ENCODE data around the gene SEMA3D.

Gene SEMA3D

GRCh38 chr7:85125651-85126131, 61.2 kb downstream of the SEMA3D start:
- Histone ChIP-seq H3K27me3 (replicated peaks; ENCODE audit: control insufficient read depth, insufficient read depth, low read length) (no peaks in the 10 kb centered on the region), H3K36me3 (ENCODE audit: control insufficient read depth, insufficient read depth, low read length, severe bottlenecking) (no peaks in the 10 kb centered on the region), H3K9me3 (ENCODE audit: control insufficient read depth, low read length) (no peaks in the 10 kb centered on the region), H3K9ac (ENCODE audit: low read length) (no peak overlapping the region), H3K4me1 (ENCODE audit: control insufficient read depth, insufficient read depth, low read length) (no peaks in the 10 kb centered on the region), H3K4me3 (ENCODE audit: low read length) (no peak overlapping the region)
- DNase-seq (ENCODE audit: low read depth), result peak; percentile 49

- no peak for DNase-seq (ENCODE audit: low read depth)
- Histone ChIP-seq H3K9ac (ENCODE audit: low read length) (no peak overlapping the region), H3K9me3 (ENCODE audit: control insufficient read depth, low read length) (no peaks in the 10 kb centered on the region), H3K36me3 (ENCODE audit: control insufficient read depth, insufficient read depth, low read length, severe bottlenecking) (no peaks in the 10 kb centered on the region), H3K27me3 (replicated peaks; ENCODE audit: control insufficient read depth, insufficient read depth, low read length) (no peaks in the 10 kb centered on the region), H3K4me1 (ENCODE audit: control insufficient read depth, insufficient read depth, low read length) (no peaks in the 10 kb centered on the region), H3K4me3 (ENCODE audit: low read length) (no peak overlapping the region)
Observed at GRCh38 chr7:85125176-85125575, 61.7 kb downstream of the SEMA3D start.

- Histone ChIP-seq H3K27me3 (replicated peaks; ENCODE audit: control insufficient read depth, insufficient read depth, low read length) (no peaks in the 10 kb centered on the region), H3K4me1 (ENCODE audit: control insufficient read depth, insufficient read depth, low read length) (no peaks in the 10 kb centered on the region), H3K4me3 (ENCODE audit: low read length) (no peak overlapping the region), H3K9me3 (ENCODE audit: control insufficient read depth, low read length) (no peaks in the 10 kb centered on the region), H3K36me3 (ENCODE audit: control insufficient read depth, insufficient read depth, low read length, severe bottlenecking) (no peaks in the 10 kb centered on the region), H3K9ac (ENCODE audit: low read length) (no peak overlapping the region)
- peak; percentile 30 for DNase-seq (ENCODE audit: low read depth)
Observed at GRCh38 chr7:85119934-85120333, 66.9 kb downstream of the SEMA3D start.

GRCh38 chr7:85115862-85116261, 71.0 kb downstream of the SEMA3D start:
- no peaks in the 10 kb centered on the region for H3K27me3 ChIP-seq (replicated peaks; ENCODE audit: control insufficient read depth, insufficient read depth, low read length)
- no peak overlapping the region for H3K4me3 ChIP-seq (ENCODE audit: low read length)
- no peaks in the 10 kb centered on the region for H3K9me3 ChIP-seq (ENCODE audit: control insufficient read depth, low read length)
- H3K36me3 ChIP-seq (ENCODE audit: control insufficient read depth, insufficient read depth, low read length, severe bottlenecking), result no peaks in the 10 kb centered on the region
- no peak for DNase-seq (ENCODE audit: low read depth)
- H3K9ac ChIP-seq (ENCODE audit: low read length), result no peak overlapping the region
- no peaks in the 10 kb centered on the region for H3K4me1 ChIP-seq (ENCODE audit: control insufficient read depth, insufficient read depth, low read length)

GRCh38 chr7:85115006-85115405, 71.8 kb downstream of the SEMA3D start:
- Histone ChIP-seq H3K4me1 (ENCODE audit: control insufficient read depth, insufficient read depth, low read length) (no peaks in the 10 kb centered on the region), H3K4me3 (ENCODE audit: low read length) (no peak overlapping the region), H3K9ac (ENCODE audit: low read length) (no peak overlapping the region), H3K27me3 (replicated peaks; ENCODE audit: control insufficient read depth, insufficient read depth, low read length) (no peaks in the 10 kb centered on the region), H3K9me3 (ENCODE audit: control insufficient read depth, low read length) (no peaks in the 10 kb centered on the region), H3K36me3 (ENCODE audit: control insufficient read depth, insufficient read depth, low read length, severe bottlenecking) (no peaks in the 10 kb centered on the region)
- no peak for DNase-seq (ENCODE audit: low read depth)

- Histone ChIP-seq H3K9ac (ENCODE audit: low read length) (no peak overlapping the region), H3K4me3 (ENCODE audit: low read length) (no peak overlapping the region), H3K27me3 (replicated peaks; ENCODE audit: control insufficient read depth, insufficient read depth, low read length) (no peaks in the 10 kb centered on the region), H3K4me1 (ENCODE audit: control insufficient read depth, insufficient read depth, low read length) (no peaks in the 10 kb centered on the region), H3K36me3 (ENCODE audit: control insufficient read depth, insufficient read depth, low read length, severe bottlenecking) (no peaks in the 10 kb centered on the region), H3K9me3 (ENCODE audit: control insufficient read depth, low read length) (no peaks in the 10 kb centered on the region)
- DNase-seq (ENCODE audit: low read depth), result no peak
Observed at GRCh38 chr7:85114342-85114741, 72.5 kb downstream of the SEMA3D start.

GRCh38 chr7:85111761-85112160, 75.1 kb downstream of the SEMA3D start:
- Histone ChIP-seq H3K4me3 (ENCODE audit: low read length) (no peak overlapping the region), H3K36me3 (ENCODE audit: control insufficient read depth, insufficient read depth, low read length, severe bottlenecking) (no peaks in the 10 kb centered on the region), H3K9ac (ENCODE audit: low read length) (no peak overlapping the region), H3K4me1 (ENCODE audit: control insufficient read depth, insufficient read depth, low read length) (no peaks in the 10 kb centered on the region), H3K9me3 (ENCODE audit: control insufficient read depth, low read length) (no peaks in the 10 kb centered on the region), H3K27me3 (replicated peaks; ENCODE audit: control insufficient read depth, insufficient read depth, low read length) (no peaks in the 10 kb centered on the region)
- DNase-seq (ENCODE audit: low read depth), result peak; percentile 16

- H3K36me3 ChIP-seq (ENCODE audit: control insufficient read depth, insufficient read depth, low read length, severe bottlenecking), result no peaks in the 10 kb centered on the region
- H3K27me3 ChIP-seq (replicated peaks; ENCODE audit: control insufficient read depth, insufficient read depth, low read length), result no peaks in the 10 kb centered on the region
- H3K4me3 ChIP-seq (ENCODE audit: low read length), result no peak overlapping the region
- no peak for DNase-seq (ENCODE audit: low read depth)
- no peak overlapping the region for H3K9ac ChIP-seq (ENCODE audit: low read length)
- peaks cover 27% of the 10 kb centered on the region for H3K4me1 ChIP-seq (ENCODE audit: control insufficient read depth, insufficient read depth, low read length)
- no peaks in the 10 kb centered on the region for H3K9me3 ChIP-seq (ENCODE audit: control insufficient read depth, low read length)
Observed at GRCh38 chr7:85106719-85107118, 80.1 kb downstream of the SEMA3D start.

GRCh38 chr7:85104432-85105205, 82.2 kb downstream of the SEMA3D start:
- H3K36me3 ChIP-seq (ENCODE audit: control insufficient read depth, insufficient read depth, low read length, severe bottlenecking), result no peaks in the 10 kb centered on the region
- peak overlapping the region; percentile 49 for H3K4me3 ChIP-seq (ENCODE audit: low read length)
- H3K27me3 ChIP-seq (replicated peaks; ENCODE audit: control insufficient read depth, insufficient read depth, low read length), result no peaks in the 10 kb centered on the region
- peak; percentile 38 for DNase-seq (ENCODE audit: low read depth)
- no peaks in the 10 kb centered on the region for H3K9me3 ChIP-seq (ENCODE audit: control insufficient read depth, low read length)
- H3K4me1 ChIP-seq (ENCODE audit: control insufficient read depth, insufficient read depth, low read length), result peaks cover 27% of the 10 kb centered on the region
- peak overlapping the region; percentile 16 for H3K9ac ChIP-seq (ENCODE audit: low read length)

GRCh38 chr7:85103962-85104361, 82.9 kb downstream of the SEMA3D start:
- Histone ChIP-seq H3K9me3 (ENCODE audit: control insufficient read depth, low read length) (no peaks in the 10 kb centered on the region), H3K4me1 (ENCODE audit: control insufficient read depth, insufficient read depth, low read length) (peaks cover 27% of the 10 kb centered on the region)

GRCh38 chr7:85103357-85103756, 83.5 kb downstream of the SEMA3D start:
- DNase-seq (ENCODE audit: low read depth), result peak; percentile 46
- H3K27me3 ChIP-seq (replicated peaks; ENCODE audit: control insufficient read depth, insufficient read depth, low read length), result no peaks in the 10 kb centered on the region
- no peaks in the 10 kb centered on the region for H3K9me3 ChIP-seq (ENCODE audit: control insufficient read depth, low read length)
- no peak overlapping the region for H3K4me3 ChIP-seq (ENCODE audit: low read length)
- no peak overlapping the region for H3K9ac ChIP-seq (ENCODE audit: low read length)
- H3K4me1 ChIP-seq (ENCODE audit: control insufficient read depth, insufficient read depth, low read length), result peaks cover 27% of the 10 kb centered on the region
- H3K36me3 ChIP-seq (ENCODE audit: control insufficient read depth, insufficient read depth, low read length, severe bottlenecking), result no peaks in the 10 kb centered on the region

More at GRCh38 chr7:85103962-85104361, 82.9 kb downstream of the SEMA3D start:
- no peaks in the 10 kb centered on the region for H3K27me3 ChIP-seq (replicated peaks; ENCODE audit: control insufficient read depth, insufficient read depth, low read length)
- H3K9ac ChIP-seq (ENCODE audit: low read length), result no peak overlapping the region
- peak overlapping the region; percentile 49 for H3K4me3 ChIP-seq (ENCODE audit: low read length)
- no peak for DNase-seq (ENCODE audit: low read depth)
- no peaks in the 10 kb centered on the region for H3K36me3 ChIP-seq (ENCODE audit: control insufficient read depth, insufficient read depth, low read length, severe bottlenecking)
